Lung (tissue), 12 donors: ENCODE data around the gene LAMC3. TPM values are rescaled to one million over a fixed set of nuclear protein-coding genes. Genes with fewer than 3 reads are reported as not detected.

ENCODE experiments used
- ATAC-seq: fragments of 200-7000 bp; cut with Tn5 transposase; one replicate; pipeline ENCODE4 v1.9.1; 2020; ENCODE audit warnings: moderate number of reproducible peaks; ENCODE audit not compliant: insufficient read depth, low FRiP score
- DNase-seq, 3 donors: peaks; one replicate each; pipeline ENCODE4 v3.0.0-alpha.2; 2013 to 2017
- H3K27ac ChIP-seq, 2 donors: one replicate each; pipeline ENCODE4 v1.5.1; 2013; ENCODE audit warnings: mild to moderate bottlenecking in 2 of 2, moderate library complexity in 2 of 2, control low read depth in 1 of 2, inconsistent platforms in 1 of 2, low read depth in 1 of 2, low read length in 1 of 2
- H3K27me3 ChIP-seq, 3 donors: one replicate each; pipeline ENCODE4 v1.5.1; 2013; ENCODE audit warnings: low read length in 2 of 3; ENCODE audit not compliant: control insufficient read depth in 3 of 3, insufficient read depth in 3 of 3
- H3K36me3 ChIP-seq, 4 donors: one replicate each; pipeline ENCODE4 v1.5.1; 2013; ENCODE audit warnings: low read length in 4 of 4, mild to moderate bottlenecking in 1 of 4, moderate library complexity in 1 of 4; ENCODE audit not compliant: control insufficient read depth in 4 of 4, insufficient read depth in 4 of 4
- H3K4me1 ChIP-seq, 5 donors: one replicate each; pipeline ENCODE4 v1.5.1; 2013; ENCODE audit warnings: low read length in 5 of 5, mild to moderate bottlenecking in 2 of 5, moderate library complexity in 1 of 5; ENCODE audit not compliant: control insufficient read depth in 5 of 5, insufficient read depth in 5 of 5
- H3K4me3 ChIP-seq: one replicate; pipeline ENCODE4 v1.5.1; 2013; ENCODE audit warnings: mild to moderate bottlenecking, control low read depth, moderate library complexity
- H3K9ac ChIP-seq, 2 donors: one replicate each; pipeline ENCODE4 v1.5.1; 2013; ENCODE audit warnings: low read length in 2 of 2, control low read depth in 1 of 2; ENCODE audit not compliant: insufficient read depth in 1 of 2
- H3K9me3 ChIP-seq, 4 donors: one replicate each; pipeline ENCODE4 v1.5.1; 2013; ENCODE audit warnings: low read length in 3 of 4, mild to moderate bottlenecking in 1 of 4, moderate library complexity in 1 of 4; ENCODE audit not compliant: control insufficient read depth in 4 of 4, insufficient read depth in 3 of 4
- WGBS, 2 donors: extraction: QIAGEN DNeasy Blood & Tissue Kit; methylation state at CpG; one replicate each; pipeline ENCODE4 v1.1.7; 2013; 5-methylcytosine and 5-hydroxymethylcytosine counted together
- polyA plus RNA-seq, 2 donors: library from polyadenylated mRNA; stranded (reverse); fragments of 200-250 nt; gene quantifications; one replicate each; pipeline ENCODE4 v1.2.1, GENCODE V29; 2013
- total RNA-seq, 2 donors: library from RNA; depleted of rRNA in 1 of 2; stranded (reverse); fragments of >200 nt in 1 of 2; gene quantifications; one replicate each; pipeline ENCODE4 v1.2.1, GENCODE V29; 2014 to 2021
- TF ChIP-seq, protein P1 (sequence below): IDR thresholded peaks from 2 replicates; pipeline ENCODE4 v1.5.1; 2012; ENCODE audit warnings: mild to moderate bottlenecking; ENCODE audit errors: control extremely low read depth, extremely low read depth
- donor health status: control.
- donor health status: control.
- donor health status: Bipolar disorder and iron deficiency.
- donor health status: healthy.
- donor health status: DM: yes; HTN: yes; CAD: no.

The LAMC3 gene
- total and polyA plus RNA-seq, 4 donors = 10.5 to 24.3 (median 14.1) TPM

DNA sequence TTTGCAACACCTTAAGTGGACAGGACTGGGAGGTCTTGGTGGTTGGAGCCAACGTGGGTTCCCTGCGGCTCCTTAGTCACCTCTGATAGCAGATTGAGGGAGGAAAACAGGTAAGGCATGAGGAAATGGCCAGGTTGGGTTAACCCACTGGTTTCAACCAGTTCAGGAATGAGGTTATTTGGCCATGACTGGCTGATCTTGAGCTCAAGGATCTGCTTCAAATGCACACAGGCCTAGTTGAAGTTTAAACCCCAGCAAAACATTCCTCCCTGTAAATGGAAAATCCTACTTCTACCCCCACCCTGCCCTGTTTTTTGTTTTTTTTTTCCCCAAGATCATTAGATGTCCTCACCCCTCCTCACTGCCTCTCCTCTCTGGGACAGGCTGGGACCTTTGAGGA, 113.2 kb downstream of the LAMC3 start:
- Histone ChIP-seq H3K27me3 (no peaks in the 10 kb centered on the region), H3K9me3 (no peaks in the 10 kb centered on the region), H3K4me1 (peaks cover 0 to 13% (median 0%) of the 10 kb centered on the region in 5 donors), H3K4me3 (no peak overlapping the region), H3K27ac (no peak overlapping the region), H3K9ac (no peak overlapping the region), H3K36me3 (no peaks in the 10 kb centered on the region)
- no peak for ATAC-seq
- WGBS, 2 donors = 77 to 90% methylated on average over 2 of the region's 2 CpGs
- TF ChIP-seq, protein P1, sequence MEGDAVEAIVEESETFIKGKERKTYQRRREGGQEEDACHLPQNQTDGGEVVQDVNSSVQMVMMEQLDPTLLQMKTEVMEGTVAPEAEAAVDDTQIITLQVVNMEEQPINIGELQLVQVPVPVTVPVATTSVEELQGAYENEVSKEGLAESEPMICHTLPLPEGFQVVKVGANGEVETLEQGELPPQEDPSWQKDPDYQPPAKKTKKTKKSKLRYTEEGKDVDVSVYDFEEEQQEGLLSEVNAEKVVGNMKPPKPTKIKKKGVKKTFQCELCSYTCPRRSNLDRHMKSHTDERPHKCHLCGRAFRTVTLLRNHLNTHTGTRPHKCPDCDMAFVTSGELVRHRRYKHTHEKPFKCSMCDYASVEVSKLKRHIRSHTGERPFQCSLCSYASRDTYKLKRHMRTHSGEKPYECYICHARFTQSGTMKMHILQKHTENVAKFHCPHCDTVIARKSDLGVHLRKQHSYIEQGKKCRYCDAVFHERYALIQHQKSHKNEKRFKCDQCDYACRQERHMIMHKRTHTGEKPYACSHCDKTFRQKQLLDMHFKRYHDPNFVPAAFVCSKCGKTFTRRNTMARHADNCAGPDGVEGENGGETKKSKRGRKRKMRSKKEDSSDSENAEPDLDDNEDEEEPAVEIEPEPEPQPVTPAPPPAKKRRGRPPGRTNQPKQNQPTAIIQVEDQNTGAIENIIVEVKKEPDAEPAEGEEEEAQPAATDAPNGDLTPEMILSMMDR = no peak
- no peak for DNase-seq

DNA sequence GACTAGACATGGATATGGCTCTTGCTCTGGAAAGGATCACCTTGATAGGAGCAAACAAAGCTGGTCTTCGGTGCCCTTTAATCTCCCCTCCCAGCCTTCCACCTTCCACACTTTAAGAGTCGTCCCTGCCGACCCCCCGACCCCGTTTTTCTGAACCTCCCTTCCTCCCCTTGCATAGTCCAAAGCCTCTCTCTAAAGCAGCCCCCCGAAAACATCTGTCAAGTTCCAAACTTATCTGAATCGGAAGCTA, 116.0 kb downstream of the LAMC3 start:
- ATAC-seq = no peak
- Histone ChIP-seq H3K27ac (peak overlapping the region; percentile 73 to 81), H3K4me1 (peaks cover 0 to 13% (median 0%) of the 10 kb centered on the region in 5 donors), H3K9me3 (no peaks in the 10 kb centered on the region), H3K27me3 (no peaks in the 10 kb centered on the region), H3K4me3 (peak overlapping the region; percentile 33), H3K9ac (peak overlapping the region; percentile 35 to 83), H3K36me3 (peaks cover 0 to 17% (median 10%) of the 10 kb centered on the region in 4 donors)
- peak in 1 of 3 donors; percentile 32 for DNase-seq
- TF ChIP-seq, protein P1 = no peak
- 1 to 2% methylated on average over 7 of the region's 7 CpGs for WGBS, 2 donors

DNA sequence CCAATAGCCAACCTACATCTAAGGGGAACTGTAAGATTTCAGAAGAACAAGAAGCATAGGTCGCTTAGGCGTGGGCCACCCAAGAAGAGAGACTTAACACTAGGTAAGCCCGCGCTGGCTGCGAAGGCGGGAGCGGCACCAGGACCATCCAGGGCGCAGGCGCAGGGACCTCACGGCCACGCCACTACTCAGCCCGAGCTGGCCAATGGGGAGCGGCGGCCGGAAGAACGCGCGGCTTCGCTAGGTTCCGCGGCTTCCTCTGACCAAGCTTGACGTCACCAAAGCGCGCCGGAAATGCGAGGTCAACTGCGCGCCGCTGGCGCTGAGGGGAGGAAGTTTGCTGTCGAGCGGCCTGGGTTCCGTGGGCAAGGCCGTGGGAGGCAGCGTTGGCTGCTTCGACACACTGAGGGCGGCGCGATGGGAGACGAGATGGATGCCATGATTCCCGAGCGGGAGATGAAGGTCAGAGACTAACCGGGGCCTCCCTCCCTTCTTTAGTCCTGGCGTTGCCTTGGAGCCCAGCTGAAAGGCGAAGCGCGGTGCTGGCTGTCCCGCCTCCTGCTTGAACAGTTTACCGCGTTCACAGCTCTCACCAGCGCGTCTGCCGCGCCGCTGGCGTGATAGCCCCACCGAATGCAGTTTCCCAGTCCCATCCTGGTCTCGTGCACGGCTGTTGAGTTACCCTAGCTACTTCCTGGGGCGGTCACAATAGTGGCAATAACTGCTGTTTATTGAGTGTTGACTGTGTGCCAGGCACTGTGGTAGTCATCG, 116.5 kb downstream of the LAMC3 start, which contains the start of gene NUP214:
TSS of gene NUP214 (plus strand) at position 299 of the 771 bp plus-strand sequence. CDS start at position 418, 119 bp downstream.
- H3K9ac ChIP-seq = peak within 1 kb of the TSS; percentile 83 to 90
- peak; percentile 95 for ATAC-seq
- peak within 1 kb of the TSS; percentile 80 to 93 for H3K27ac ChIP-seq
- 0% methylated on average over 61 of the region's 61 CpGs for WGBS, 2 donors
- TF ChIP-seq, protein P1 = no peak
- peak within 1 kb of the TSS; percentile 78 for H3K4me3 ChIP-seq
- peaks cover 0 to 13% (median 0%) of the 10 kb centered on the region in 5 donors for H3K4me1 ChIP-seq
- no peaks in the 10 kb centered on the region for H3K9me3 ChIP-seq
- no peaks in the 10 kb centered on the region for H3K27me3 ChIP-seq
- peak; percentile 99 for DNase-seq
- peaks cover 0 to 17% (median 11%) of the 10 kb centered on the region in 4 donors for H3K36me3 ChIP-seq
